Mucosa of rectum (tissue), 2 donors: ENCODE measurements around the gene SKI.

Experiments
- H3K27ac ChIP-seq, 2 donors: one replicate each; pipeline ENCODE4 v1.7.0; 2013; ENCODE audit warnings: inconsistent platforms in 2 of 2, low read depth in 2 of 2, low read length in 2 of 2
- H3K27me3 ChIP-seq, 2 donors: one replicate each; pipeline ENCODE4 v1.7.0; 2013; ENCODE audit warnings: low read length in 2 of 2; ENCODE audit not compliant: control insufficient read depth in 2 of 2, insufficient read depth in 2 of 2
- H3K36me3 ChIP-seq, 2 donors: one replicate each; pipeline ENCODE4 v1.7.0; 2013; ENCODE audit warnings: low read length in 2 of 2; ENCODE audit not compliant: control insufficient read depth in 2 of 2, insufficient read depth in 2 of 2
- H3K4me1 ChIP-seq, 2 donors: one replicate each; pipeline ENCODE4 v1.7.0; 2013; ENCODE audit warnings: low read length in 2 of 2, mild to moderate bottlenecking in 1 of 2; ENCODE audit not compliant: control insufficient read depth in 2 of 2, insufficient read depth in 2 of 2
- H3K4me3 ChIP-seq, 2 donors: one replicate each; pipeline ENCODE4 v1.7.0; 2013; ENCODE audit warnings: low read length in 2 of 2
- H3K9ac ChIP-seq, 2 donors: one replicate each; pipeline ENCODE4 v1.7.0; 2013; ENCODE audit warnings: low read length in 2 of 2, low read depth in 1 of 2, mild to moderate bottlenecking in 1 of 2
- H3K9me3 ChIP-seq, 2 donors: one replicate each; pipeline ENCODE4 v1.7.0; 2013; ENCODE audit warnings: low read length in 2 of 2; ENCODE audit not compliant: control insufficient read depth in 2 of 2
- donor health status: healthy.
- donor health status: Normal muscosa, but diverticular disease.

SKI gene

DNA sequence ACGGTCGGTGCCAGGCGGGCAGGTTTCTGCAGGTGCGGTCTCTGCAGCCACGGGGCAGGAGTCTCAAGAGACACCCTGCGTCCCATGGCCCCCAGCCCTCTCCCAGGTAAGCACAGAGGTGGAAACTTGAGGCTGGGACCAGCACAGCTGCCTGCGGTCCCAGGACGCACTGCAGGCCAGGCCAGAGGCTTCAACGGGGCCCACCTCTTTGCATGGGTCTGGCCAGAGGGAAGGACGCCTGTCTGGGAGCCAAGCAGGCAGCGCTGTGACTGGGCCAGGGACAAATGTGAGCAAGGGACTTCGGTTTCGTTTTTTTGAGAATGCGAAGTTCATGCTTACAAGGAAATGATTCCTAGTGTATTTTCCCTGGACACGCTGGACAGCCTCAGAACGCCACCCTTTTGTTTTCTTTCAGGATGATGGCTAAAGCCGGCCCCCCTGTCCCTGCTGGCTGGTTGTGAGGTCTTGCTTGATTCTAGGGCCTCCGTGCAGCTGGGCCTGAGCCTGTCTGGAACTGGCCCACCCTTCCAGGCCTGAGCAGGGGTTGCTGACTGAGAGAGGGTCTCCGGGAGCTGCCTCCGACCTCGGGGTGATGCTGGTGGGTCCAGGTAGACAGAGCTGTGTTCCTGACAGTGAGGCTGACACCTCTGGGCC is 124.9 kb downstream of the SKI start:
- Histone ChIP-seq H3K27ac (no peak overlapping the region), H3K27me3 (no peaks in the 10 kb centered on the region), H3K4me3 (no peak overlapping the region), H3K4me1 (no peaks in the 10 kb centered on the region), H3K36me3 (no peaks in the 10 kb centered on the region), H3K9me3 (no peaks in the 10 kb centered on the region), H3K9ac (no peak overlapping the region)

DNA sequence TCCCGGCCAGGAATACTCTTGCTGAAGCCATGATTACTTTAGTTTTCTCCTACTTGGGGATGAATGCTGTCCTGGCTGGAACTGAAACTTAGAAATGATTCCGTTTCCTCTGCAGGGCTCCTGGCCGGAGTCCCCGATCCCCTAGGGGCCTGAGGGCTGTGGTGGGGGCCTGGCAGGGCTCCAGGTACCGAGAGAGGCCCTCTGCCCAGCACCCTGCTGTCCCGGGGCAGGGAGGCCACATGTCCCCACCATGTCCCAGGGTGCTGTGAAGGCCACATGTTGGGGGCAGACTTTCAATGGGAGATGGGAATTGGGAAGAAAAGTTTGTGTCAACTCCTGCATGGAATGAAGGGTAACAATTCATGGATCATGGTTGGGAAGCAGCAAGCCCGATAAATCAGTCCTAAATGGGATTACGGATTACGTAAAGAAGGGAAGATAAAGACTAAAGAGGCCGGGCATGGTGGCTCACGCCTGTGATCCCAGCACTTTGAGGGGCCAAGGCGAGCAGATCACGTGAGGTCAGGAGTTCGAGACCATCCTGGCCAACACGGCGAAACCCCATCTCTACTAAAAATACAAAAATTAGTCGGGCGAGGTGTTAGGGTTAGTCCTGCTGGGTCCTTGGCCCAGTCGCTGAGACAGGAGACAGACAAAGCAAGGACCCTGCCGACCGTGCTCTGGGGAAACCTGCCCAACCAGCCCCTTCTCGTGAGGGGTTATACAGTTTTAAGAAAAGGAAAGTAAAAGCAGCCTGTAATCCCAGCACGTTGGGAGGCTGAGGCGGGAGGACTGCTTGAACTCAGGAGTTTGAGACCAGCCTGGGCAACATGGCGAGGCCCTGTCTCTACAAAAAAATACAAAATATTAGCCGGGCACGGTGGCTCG is 125.7 kb downstream of the SKI start:
- no peak overlapping the region for H3K4me3 ChIP-seq
- no peaks in the 10 kb centered on the region for H3K36me3 ChIP-seq
- H3K9me3 ChIP-seq, result no peaks in the 10 kb centered on the region
- no peaks in the 10 kb centered on the region for H3K4me1 ChIP-seq
- no peak overlapping the region for H3K27ac ChIP-seq
- H3K9ac ChIP-seq, result no peak overlapping the region
- H3K27me3 ChIP-seq, result no peaks in the 10 kb centered on the region

DNA sequence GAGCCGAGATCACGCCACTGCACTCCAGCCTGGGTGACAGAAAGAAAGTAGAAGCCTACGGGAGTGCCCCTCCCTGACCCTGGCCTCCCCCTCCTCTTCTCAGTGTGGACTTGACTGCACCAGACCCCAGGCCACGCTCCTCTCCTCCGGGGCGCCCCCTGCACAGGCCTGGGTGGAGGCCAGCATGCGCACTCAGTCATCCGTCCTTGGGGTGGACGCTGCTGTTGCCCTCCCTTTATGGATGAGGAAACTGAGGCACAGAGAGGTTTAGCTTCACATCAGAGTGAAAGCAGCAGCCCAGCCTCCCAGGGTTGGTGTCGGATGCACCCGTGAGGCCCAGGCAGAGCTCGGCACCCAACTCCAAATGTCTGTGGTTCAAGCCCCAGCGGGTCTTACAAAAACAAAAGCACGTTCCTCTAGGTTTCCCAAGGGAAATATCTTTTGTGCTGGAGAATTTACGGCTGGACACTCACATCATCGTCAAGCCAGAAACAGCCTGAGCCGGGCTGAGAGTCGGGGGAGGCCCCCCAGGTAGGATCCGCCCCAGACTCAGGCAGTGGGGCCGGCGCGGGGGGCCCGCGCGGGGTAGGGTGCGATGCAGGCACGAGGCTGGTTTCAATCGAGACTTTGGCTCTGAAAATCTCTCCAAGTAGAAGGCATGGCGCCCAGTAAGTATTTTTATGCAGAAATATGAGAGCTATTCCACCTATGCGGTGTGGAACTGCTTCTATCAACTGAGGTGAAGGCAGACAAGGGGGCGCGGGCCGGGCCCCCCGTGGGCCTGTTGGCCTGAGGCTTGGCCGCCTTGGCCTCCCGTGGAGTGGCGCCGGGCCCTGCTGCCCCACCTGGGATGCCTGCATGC is 126.6 kb downstream of the SKI start:
- Histone ChIP-seq H3K27me3 (no peaks in the 10 kb centered on the region), H3K9me3 (no peaks in the 10 kb centered on the region), H3K36me3 (no peaks in the 10 kb centered on the region), H3K27ac (no peak overlapping the region), H3K4me1 (no peaks in the 10 kb centered on the region), H3K4me3 (no peak overlapping the region), H3K9ac (no peak overlapping the region)

DNA sequence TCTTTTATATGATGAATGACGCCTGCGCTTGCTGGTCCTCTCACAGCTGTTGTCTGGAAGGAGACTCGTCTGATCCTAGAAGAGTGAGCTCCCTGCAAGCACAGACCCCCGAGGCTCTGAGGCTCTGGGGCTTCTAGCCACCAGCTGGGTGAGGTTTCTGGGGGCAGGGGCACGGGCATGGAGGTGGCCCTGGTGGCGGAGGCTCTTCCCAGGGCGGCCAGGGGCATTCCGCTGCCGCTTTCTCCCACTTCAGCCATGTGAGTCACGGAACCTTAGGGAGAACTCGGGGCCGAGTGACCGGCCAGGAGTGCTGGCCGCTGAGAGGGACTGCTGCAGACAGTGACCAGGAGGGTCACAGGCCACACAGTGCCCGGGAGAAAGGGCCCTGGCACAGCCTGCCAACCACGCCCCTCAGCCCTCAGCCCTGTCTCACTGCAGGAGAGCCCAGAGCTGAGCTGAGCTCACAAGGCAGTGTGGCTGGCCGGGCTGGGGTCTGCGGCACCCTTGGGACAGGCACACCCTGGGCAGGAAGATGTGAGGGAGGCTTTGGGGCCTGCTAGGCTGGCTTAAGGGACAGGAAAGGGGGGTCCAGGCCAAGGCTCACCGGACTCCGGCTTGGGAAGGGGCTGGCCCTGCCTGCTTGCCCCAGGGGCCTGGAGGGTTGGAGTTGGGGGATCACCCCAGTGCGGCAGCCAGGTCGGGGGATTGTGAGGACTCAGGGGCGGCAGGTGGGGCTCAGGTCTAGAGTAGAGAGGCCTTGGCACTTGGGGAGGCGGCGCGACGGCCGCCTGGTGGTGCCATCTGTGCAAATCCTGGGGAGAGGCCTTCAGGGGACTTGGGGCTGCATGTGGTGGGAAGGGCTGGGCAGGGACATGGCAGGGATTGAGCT is 127.5 kb downstream of the SKI start:
- H3K27ac ChIP-seq, result no peak overlapping the region
- no peaks in the 10 kb centered on the region for H3K4me1 ChIP-seq
- H3K36me3 ChIP-seq, result no peaks in the 10 kb centered on the region
- H3K9me3 ChIP-seq, result no peaks in the 10 kb centered on the region
- no peak overlapping the region for H3K4me3 ChIP-seq
- H3K27me3 ChIP-seq, result no peaks in the 10 kb centered on the region
- no peak overlapping the region for H3K9ac ChIP-seq

DNA sequence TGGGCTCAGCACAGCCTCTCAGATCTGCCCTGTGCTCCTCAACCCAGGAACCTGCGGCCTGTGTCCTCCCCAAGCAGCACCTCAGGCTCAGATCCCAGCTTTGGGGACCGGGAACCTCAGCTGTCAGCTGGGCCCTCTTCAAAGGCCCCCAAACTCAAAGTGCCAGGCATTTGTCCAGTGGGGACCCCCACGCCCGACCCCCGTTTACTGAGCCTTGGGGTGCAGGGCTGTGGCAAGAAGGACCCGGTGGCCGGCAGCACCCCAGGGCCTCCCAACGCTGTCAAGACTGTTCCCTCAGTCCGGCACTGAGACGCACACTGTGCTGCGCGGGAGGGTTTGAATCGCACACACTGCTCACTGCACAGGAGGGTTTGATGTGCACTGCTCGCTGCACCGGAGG is 128.3 kb downstream of the SKI start:
- H3K9me3 ChIP-seq, result no peaks in the 10 kb centered on the region
- H3K27ac ChIP-seq, result no peak overlapping the region
- no peaks in the 10 kb centered on the region for H3K27me3 ChIP-seq
- no peak overlapping the region for H3K9ac ChIP-seq
- H3K36me3 ChIP-seq, result no peaks in the 10 kb centered on the region
- H3K4me1 ChIP-seq, result no peaks in the 10 kb centered on the region
- H3K4me3 ChIP-seq, result no peak overlapping the region

DNA sequence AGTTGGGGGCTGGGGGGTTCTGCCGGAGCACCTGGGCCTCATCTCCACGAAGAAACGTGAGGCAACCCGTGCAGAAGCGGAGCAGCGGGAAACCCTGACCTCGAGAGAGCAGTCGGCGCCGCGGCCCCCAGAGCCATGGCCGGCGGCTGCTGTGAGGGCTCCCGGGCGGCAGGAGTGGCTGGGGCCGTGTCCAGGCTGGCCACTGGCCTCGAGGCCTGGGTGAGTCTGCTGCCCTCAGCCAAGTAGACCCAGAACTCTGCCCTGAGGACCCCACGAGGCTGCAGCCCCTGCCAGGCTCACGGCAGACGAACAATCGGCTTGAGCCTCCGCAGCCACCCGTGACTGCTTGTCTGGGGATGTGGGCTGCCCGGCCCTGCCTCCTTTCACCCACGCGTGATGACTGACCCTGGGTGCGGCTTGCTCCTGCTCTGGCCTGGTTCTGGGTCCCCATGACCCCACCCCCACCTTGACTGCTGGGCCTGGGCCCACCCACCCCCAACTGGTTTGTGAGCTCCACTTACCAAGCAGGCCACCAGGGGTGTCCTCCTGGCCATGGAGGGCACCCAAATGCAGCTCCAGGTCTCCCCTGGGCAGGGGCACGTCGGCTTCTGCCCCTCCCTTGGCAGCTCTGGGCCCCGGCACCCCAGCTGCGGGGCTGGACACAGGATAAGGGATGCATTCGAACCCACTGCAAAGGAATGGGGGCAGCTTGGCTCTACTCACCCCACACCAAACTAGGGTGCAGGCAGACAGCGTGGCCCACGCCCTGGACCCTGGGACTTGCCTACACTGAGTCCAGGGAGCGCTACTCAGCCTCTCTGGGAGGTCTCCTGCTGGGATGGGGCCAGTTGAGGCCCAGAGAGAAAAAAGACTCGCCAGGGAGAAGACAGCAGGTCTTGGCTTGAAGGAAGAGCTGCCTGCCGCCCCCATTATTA is 129.1 kb downstream of the SKI start:
- H3K4me1 ChIP-seq, result no peaks in the 10 kb centered on the region
- H3K9me3 ChIP-seq, result no peaks in the 10 kb centered on the region
- H3K27ac ChIP-seq, result no peak overlapping the region
- H3K9ac ChIP-seq, result no peak overlapping the region
- no peak overlapping the region for H3K4me3 ChIP-seq
- H3K36me3 ChIP-seq, result no peaks in the 10 kb centered on the region
- no peaks in the 10 kb centered on the region for H3K27me3 ChIP-seq

DNA sequence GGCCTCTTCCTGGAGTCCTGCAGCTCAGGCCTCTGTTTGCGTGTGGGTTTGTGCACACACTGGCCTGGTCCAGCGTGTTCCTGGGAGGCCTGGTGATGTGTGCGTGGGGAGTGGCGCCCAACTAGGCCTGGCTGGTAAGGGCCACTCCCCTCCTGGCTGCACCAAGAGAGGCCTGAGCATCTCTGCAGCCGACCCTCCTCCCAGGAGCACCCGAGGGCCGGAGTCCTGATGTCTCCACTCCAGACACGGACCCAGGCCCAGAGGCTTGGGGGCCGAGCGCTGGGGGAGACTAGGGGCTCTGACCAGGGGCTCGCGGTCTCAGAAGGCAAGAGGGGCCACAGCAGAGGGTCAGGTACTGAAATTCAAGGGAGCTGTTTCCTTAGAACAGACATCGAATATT is 130.0 kb downstream of the SKI start:
- Histone ChIP-seq H3K9me3 (no peaks in the 10 kb centered on the region), H3K4me3 (no peak overlapping the region), H3K27ac (no peak overlapping the region), H3K36me3 (no peaks in the 10 kb centered on the region), H3K9ac (no peak overlapping the region), H3K27me3 (no peaks in the 10 kb centered on the region), H3K4me1 (no peaks in the 10 kb centered on the region)

DNA sequence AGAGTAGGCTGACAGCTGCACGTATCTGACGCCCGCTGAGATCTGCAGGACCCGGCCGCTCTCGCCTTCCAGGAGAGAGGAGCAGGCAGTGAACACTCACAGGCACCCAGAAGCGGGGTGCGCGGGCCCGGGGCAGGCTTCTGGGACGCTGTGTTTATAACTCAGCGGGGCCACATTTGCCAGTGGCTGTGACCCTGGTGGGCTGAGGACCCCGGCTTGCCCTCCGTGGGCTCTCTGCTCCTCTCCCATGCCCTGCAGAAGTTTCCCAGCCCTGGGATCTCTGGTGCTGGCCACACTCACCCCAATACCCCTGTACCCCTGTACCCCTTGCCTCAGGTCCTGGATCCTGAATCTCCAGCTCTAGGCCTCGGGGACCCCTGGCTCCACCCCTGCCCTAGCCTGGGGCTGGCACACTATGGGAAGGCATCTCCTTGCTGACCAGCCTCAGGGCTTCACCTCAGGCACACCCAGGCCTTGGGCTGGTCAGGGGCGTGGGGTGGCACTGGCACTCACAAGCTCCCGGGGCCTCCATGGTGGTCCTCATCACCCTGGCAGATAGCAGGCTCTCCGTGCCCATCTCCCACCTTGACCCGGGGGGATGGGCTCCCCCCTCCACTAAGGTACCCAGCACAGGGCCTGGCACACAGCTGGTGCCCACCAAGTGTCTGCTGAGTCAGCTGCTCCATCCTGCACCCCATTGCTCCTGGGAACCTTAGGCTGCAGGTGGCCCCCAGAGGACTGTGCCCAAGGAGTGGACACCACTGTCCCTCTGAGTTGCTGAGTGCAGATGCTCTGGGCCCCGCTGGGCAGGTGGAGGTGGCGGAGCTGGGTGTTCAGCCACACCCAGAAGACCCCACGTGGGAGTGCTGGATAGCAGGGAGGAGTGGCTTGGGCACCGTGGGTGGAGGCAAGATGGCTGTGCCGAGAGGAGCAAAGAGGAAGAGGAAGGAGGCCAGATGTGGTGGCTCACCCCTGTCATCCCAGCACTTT is 130.8 kb downstream of the SKI start:
- Histone ChIP-seq H3K4me3 (no peak overlapping the region), H3K9me3 (no peaks in the 10 kb centered on the region), H3K4me1 (no peaks in the 10 kb centered on the region), H3K36me3 (no peaks in the 10 kb centered on the region), H3K27ac (no peak overlapping the region), H3K9ac (no peak overlapping the region), H3K27me3 (no peaks in the 10 kb centered on the region)
